ENCODE measurements around the gene CCL8. TPM values are rescaled to one million over a fixed set of nuclear protein-coding genes. Genes with fewer than 3 reads are reported as not detected.

The CCL8 gene
- total RNA-seq, 4 donors from 2014 or later: 20.6 TPM; not detected in 3

GRCh38 chr17:34364751-34365150, 45.5 kb downstream of the CCL8 start:
- Histone ChIP-seq H3K9me3 (no peaks in the 10 kb centered on the region), H3K4me3 (no peak overlapping the region), H3K36me3 (no peaks in the 10 kb centered on the region), H3K27ac (no peak overlapping the region), H3K27me3 (no peaks in the 10 kb centered on the region), H3K4me1 (no peaks in the 10 kb centered on the region)
- TF ChIP-seq CTCF (IDR thresholded peaks at IDR 0.05) (no peak), POLR2A (IDR thresholded peaks at IDR 0.05) (no peak)
- DNase-seq: no peak

- DNase-seq: no peak
- Histone ChIP-seq H3K36me3 (no peaks in the 10 kb centered on the region), H3K4me3 (no peak overlapping the region), H3K9me3 (no peaks in the 10 kb centered on the region), H3K27ac (no peak overlapping the region), H3K4me1 (no peaks in the 10 kb centered on the region), H3K27me3 (no peaks in the 10 kb centered on the region)
- TF ChIP-seq CTCF (IDR thresholded peaks at IDR 0.05) (no peak), POLR2A (IDR thresholded peaks at IDR 0.05) (no peak)
These were observed 46.1 kb downstream of the CCL8 start for GRCh38 chr17:34365340-34365739.

GRCh38 chr17:34366010-34366409, 46.8 kb downstream of the CCL8 start:
- H3K27me3 ChIP-seq: no peaks in the 10 kb centered on the region

GRCh38 chr17:34366529-34367107, 47.4 kb downstream of the CCL8 start:
- H3K36me3 ChIP-seq: no peaks in the 10 kb centered on the region
- H3K4me3 ChIP-seq: no peak overlapping the region
- H3K9me3 ChIP-seq: no peaks in the 10 kb centered on the region
- no peak overlapping the region for H3K27ac ChIP-seq
- TF ChIP-seq CTCF (IDR thresholded peaks at IDR 0.05): no peak
- TF ChIP-seq POLR2A (IDR thresholded peaks at IDR 0.05): no peak
- no peaks in the 10 kb centered on the region for H3K27me3 ChIP-seq
- no peak for DNase-seq
- no peaks in the 10 kb centered on the region for H3K4me1 ChIP-seq

More at GRCh38 chr17:34366010-34366409, 46.8 kb downstream of the CCL8 start:
- no peaks in the 10 kb centered on the region for H3K9me3 ChIP-seq
- no peak for TF ChIP-seq POLR2A (IDR thresholded peaks at IDR 0.05)
- no peak for TF ChIP-seq CTCF (IDR thresholded peaks at IDR 0.05)
- no peaks in the 10 kb centered on the region for H3K36me3 ChIP-seq
- no peak overlapping the region for H3K4me3 ChIP-seq
- H3K27ac ChIP-seq: no peak overlapping the region
- no peaks in the 10 kb centered on the region for H3K4me1 ChIP-seq
- no peak for DNase-seq

GRCh38 chr17:34367486-34368195, 48.4 kb downstream of the CCL8 start:
- Histone ChIP-seq H3K4me1 (no peaks in the 10 kb centered on the region), H3K4me3 (no peak overlapping the region)
- TF ChIP-seq CTCF (IDR thresholded peaks at IDR 0.05) (no peak), POLR2A (IDR thresholded peaks at IDR 0.05) (no peak)

More at GRCh38 chr17:34367486-34368195, 48.4 kb downstream of the CCL8 start:
- Histone ChIP-seq H3K9me3 (no peaks in the 10 kb centered on the region), H3K27me3 (no peaks in the 10 kb centered on the region), H3K27ac (no peak overlapping the region), H3K36me3 (no peaks in the 10 kb centered on the region)
- no peak for DNase-seq

All from Peyer's patch (tissue), 4 donors.